PC-3 (cell line): ENCODE results near the gene PTGR2. TPM values are rescaled to one million over a fixed set of nuclear protein-coding genes. Genes with fewer than 3 reads are reported as not detected.

Experiments used
- ATAC-seq: fragments of 200-7000 bp; cut with Tn5 transposase; 2 replicates; pipeline ENCODE4 v1.9.1; 2020; ENCODE audit warnings: mild to moderate bottlenecking, moderate library complexity
- BruUV-seq: library from RNA; stranded (reverse); fragments of 400-500 nt; replicated peaks from 2 replicates; lab custom pipeline; 2021; lab: Mats Ljungman, UMichigan
- CTCF ChIA-PET: fragments of 300-600 bp; sonication (Branson Sonifier 250); formaldehyde crosslinking; loops from one replicate; lab custom pipeline; 2022; ENCODE audit warnings: antibody characterized with exemption; lab: Charles Lee
- POLR2A ChIA-PET: fragments of 300-600 bp; sonication (Branson Sonifier 250); formaldehyde crosslinking; loops from one replicate; lab custom pipeline; 2022; ENCODE audit warnings: antibody characterized with exemption; ENCODE audit not compliant: unreplicated experiment; lab: Charles Lee
- DNase-seq: peaks from one replicate; pipeline ENCODE4 v3.0.0-alpha.2; 2015
- H2AFZ ChIP-seq: fragments of 300-600 bp; sonication (generic); 2 replicates; pipeline ENCODE4 v1.6.0; 2016; ENCODE audit warnings: antibody characterized with exemption, low read length
- H3F3A ChIP-seq: fragments of 300-600 bp; sonication (generic); one replicate; pipeline ENCODE4 v1.6.0; 2017; ENCODE audit warnings: antibody characterized with exemption, low read length, control low read depth, mild to moderate bottlenecking; ENCODE audit not compliant: unreplicated experiment
- H3K27ac ChIP-seq: fragments of 300-600 bp; sonication (generic); 2 replicates; pipeline ENCODE4 v1.5.1; 2016; ENCODE audit warnings: mild to moderate bottlenecking, low read length
- H3K27me3 ChIP-seq: fragments of 300-600 bp; sonication (generic); 2 replicates; pipeline ENCODE4 v1.6.1; 2016; ENCODE audit warnings: low read length, mixed read lengths
- H3K36me3 ChIP-seq: fragments of 300-600 bp; sonication (generic); 2 replicates; pipeline ENCODE4 v1.6.1; 2016; ENCODE audit warnings: low read depth, mixed run types, low read length, mixed read lengths
- H3K4me1 ChIP-seq: fragments of 300-600 bp; sonication (generic); 2 replicates; pipeline ENCODE4 v1.5.1; 2016; ENCODE audit warnings: low read length; ENCODE audit not compliant: insufficient read depth
- H3K4me2 ChIP-seq: fragments of 300-600 bp; sonication (generic); 2 replicates; pipeline ENCODE4 v1.6.0; 2016; ENCODE audit warnings: low read length
- H3K4me3 ChIP-seq: fragments of 300-600 bp; sonication (generic); 2 replicates; pipeline ENCODE4 v1.5.1; 2016; ENCODE audit warnings: mild to moderate bottlenecking, low read length, mixed read lengths
- H3K79me2 ChIP-seq: fragments of 300-600 bp; sonication (generic); 2 replicates; pipeline ENCODE4 v1.6.1; 2017; ENCODE audit warnings: low read length, mixed read lengths
- H3K9ac ChIP-seq: fragments of 300-600 bp; sonication (generic); 2 replicates; pipeline ENCODE4 v1.6.0; 2016; ENCODE audit warnings: mild to moderate bottlenecking, low read length
- H3K9me2 ChIP-seq: fragments of 300-600 bp; sonication (generic); replicated peaks from 2 replicates; pipeline ENCODE4 v1.6.1; 2016; ENCODE audit warnings: mixed run types, low read length, mixed read lengths
- H3K9me3 ChIP-seq: fragments of 300-600 bp; sonication (generic); 2 replicates; pipeline ENCODE4 v1.6.1; 2016; ENCODE audit warnings: low read length, mixed read lengths
- H4K20me1 ChIP-seq: fragments of 300-600 bp; sonication (generic); 2 replicates; pipeline ENCODE4 v1.6.1; 2016; ENCODE audit warnings: low read length, mixed read lengths
- EZH2 ChIP-seq: fragments of 300-600 bp; sonication (generic); IDR thresholded peaks from one replicate; pipeline ENCODE4 v1.6.1; 2017; ENCODE audit warnings: antibody characterized with exemption, mild to moderate bottlenecking, low read length; ENCODE audit not compliant: unreplicated experiment
- EZH2phosphoT487 ChIP-seq: fragments of 300-600 bp; sonication (generic); IDR thresholded peaks from 2 replicates; pipeline ENCODE4 v1.6.1; 2018; ENCODE audit warnings: mild to moderate bottlenecking, antibody characterized with exemption, low read length, borderline replicate concordance
- intact Hi-C: fragments of 100-400 bp; cut with micrococcal nuclease; formaldehyde crosslinking; loops from 2 replicates; pipeline ENCODE4 v1.9.0; 2023
- total RNA-seq: library from RNA; depleted of rRNA; stranded (reverse); fragments of >200 nt; gene quantifications from 2 replicates; pipeline ENCODE4 v1.2.3, GENCODE V29; 2014
- TF ChIP-seq, protein P1 (sequence below): fragments of 300-600 bp; sonication (generic); conservative IDR thresholded peaks from 2 replicates; pipeline ENCODE4 v1.5.1; 2017; ENCODE audit warnings: antibody characterized with exemption, low read depth, mild to moderate bottlenecking, low read length

PTGR2 gene
- total RNA-seq, 1 experiment from 2014 or later, result 6.2 TPM

DNA sequence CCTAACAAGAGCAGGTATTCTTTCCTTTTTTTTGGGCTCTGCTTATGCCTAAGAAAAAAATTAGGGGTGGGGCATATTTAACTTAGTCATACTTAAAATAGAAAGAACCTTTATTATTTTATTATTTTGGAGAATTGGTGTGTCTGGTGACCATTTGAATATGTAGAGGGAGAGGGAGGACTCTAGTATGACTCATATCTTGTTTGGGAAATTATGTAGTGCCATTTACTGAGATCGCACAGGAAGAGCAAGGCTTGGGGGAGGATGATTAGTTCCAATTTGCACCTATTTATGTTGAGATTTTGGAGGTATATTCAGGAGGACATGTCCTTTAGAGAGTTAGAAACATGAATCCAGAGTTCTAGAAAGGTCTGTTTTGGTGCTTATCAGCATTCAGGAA is 44.9 kb downstream of the PTGR2 start:
- Histone ChIP-seq H3K27ac (no peak overlapping the region), H3K9ac (no peak overlapping the region), H3K9me3 (no peaks in the 10 kb centered on the region), H3K4me3 (no peak overlapping the region), H3K4me1 (no peaks in the 10 kb centered on the region), H2AFZ (no peak overlapping the region), H3K36me3 (peaks cover 55% of the 10 kb centered on the region), H3K4me2 (no peak overlapping the region), H3K27me3 (no peaks in the 10 kb centered on the region), H3F3A (no peaks in the 10 kb centered on the region), H3K9me2 (no peaks in the 10 kb centered on the region), H3K79me2 (peaks cover 22% of the 10 kb centered on the region), H4K20me1 (peaks cover 12% of the 10 kb centered on the region; the same call in 1 of the 2 replicates)
- DNase-seq (no peak), ATAC-seq (peak; percentile 29; the same call in 1 of the 2 replicates)
- BruUV-seq, result no TSS peak
- ChIA-PET POLR2A (no interaction called here), CTCF (no interaction called here)
- TF ChIP-seq EZH2, result no peak
- TF ChIP-seq EZH2phosphoT487, result no peak
- TF ChIP-seq, protein P1, sequence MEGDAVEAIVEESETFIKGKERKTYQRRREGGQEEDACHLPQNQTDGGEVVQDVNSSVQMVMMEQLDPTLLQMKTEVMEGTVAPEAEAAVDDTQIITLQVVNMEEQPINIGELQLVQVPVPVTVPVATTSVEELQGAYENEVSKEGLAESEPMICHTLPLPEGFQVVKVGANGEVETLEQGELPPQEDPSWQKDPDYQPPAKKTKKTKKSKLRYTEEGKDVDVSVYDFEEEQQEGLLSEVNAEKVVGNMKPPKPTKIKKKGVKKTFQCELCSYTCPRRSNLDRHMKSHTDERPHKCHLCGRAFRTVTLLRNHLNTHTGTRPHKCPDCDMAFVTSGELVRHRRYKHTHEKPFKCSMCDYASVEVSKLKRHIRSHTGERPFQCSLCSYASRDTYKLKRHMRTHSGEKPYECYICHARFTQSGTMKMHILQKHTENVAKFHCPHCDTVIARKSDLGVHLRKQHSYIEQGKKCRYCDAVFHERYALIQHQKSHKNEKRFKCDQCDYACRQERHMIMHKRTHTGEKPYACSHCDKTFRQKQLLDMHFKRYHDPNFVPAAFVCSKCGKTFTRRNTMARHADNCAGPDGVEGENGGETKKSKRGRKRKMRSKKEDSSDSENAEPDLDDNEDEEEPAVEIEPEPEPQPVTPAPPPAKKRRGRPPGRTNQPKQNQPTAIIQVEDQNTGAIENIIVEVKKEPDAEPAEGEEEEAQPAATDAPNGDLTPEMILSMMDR, result no peak
- intact Hi-C loops, result no loop called here

DNA sequence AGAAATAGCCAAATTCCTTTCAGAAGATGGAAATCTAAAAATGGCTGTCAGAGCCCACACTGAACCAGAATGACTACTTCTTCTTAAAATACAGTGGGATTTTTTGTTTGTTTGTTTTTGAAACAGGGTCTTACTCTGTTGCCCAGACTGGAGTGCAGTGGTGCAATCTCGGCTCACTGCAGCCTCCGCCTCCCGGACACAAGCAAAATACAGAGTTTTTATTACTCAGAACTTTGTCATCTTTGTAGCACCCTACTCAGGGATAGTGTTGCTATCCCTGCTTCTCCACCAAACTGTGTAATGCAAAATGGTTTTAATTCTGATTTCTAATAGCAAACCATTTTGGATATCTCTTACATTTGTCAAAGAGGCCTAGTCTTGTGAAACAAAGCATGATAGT is 51.4 kb downstream of the PTGR2 start:
- Histone ChIP-seq H4K20me1 (no peaks in the 10 kb centered on the region), H3K4me2 (no peak overlapping the region), H3F3A (no peaks in the 10 kb centered on the region), H3K36me3 (peaks cover 46% of the 10 kb centered on the region), H3K9me2 (no peaks in the 10 kb centered on the region), H3K79me2 (no peaks in the 10 kb centered on the region), H3K4me3 (no peak overlapping the region), H3K27ac (no peak overlapping the region), H3K9me3 (no peaks in the 10 kb centered on the region), H2AFZ (no peak overlapping the region), H3K4me1 (no peaks in the 10 kb centered on the region), H3K27me3 (no peaks in the 10 kb centered on the region), H3K9ac (no peak overlapping the region)
- ATAC-seq (no peak), DNase-seq (no peak)
- POLR2A ChIA-PET, result no interaction called here
- no peak for TF ChIP-seq EZH2
- TF ChIP-seq, protein P1, result no peak
- TF ChIP-seq EZH2phosphoT487, result no peak
- CTCF ChIA-PET, result no interaction called here
- intact Hi-C loops, result no loop called here
- no TSS peak for BruUV-seq

DNA sequence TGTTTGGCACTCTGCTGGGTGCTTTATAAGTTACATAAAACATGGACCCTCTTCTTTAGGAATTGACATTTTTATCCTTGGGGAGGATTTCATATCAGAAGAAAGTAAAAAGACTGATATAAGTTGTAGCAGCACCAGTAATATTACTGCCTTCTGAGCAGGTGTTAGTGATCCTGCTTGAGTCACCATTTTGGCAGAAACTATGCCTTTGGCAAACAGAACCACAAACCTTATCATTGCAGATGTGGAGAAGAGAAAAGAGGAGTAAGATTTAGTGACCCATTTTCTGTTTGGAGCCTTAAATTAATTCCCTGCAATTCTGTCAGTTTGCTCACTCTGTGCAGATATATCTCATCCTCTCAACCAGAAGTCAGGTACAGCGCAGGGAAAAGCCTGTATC is 58.0 kb downstream of the PTGR2 start:
- Histone ChIP-seq H3K9me3 (no peaks in the 10 kb centered on the region), H3K27ac (no peak overlapping the region), H4K20me1 (no peaks in the 10 kb centered on the region), H3K4me2 (no peak overlapping the region), H3K9ac (no peak overlapping the region), H3K4me3 (no peak overlapping the region), H3F3A (no peaks in the 10 kb centered on the region), H2AFZ (no peak overlapping the region), H3K9me2 (no peaks in the 10 kb centered on the region), H3K4me1 (no peaks in the 10 kb centered on the region), H3K36me3 (peaks cover 72% of the 10 kb centered on the region), H3K27me3 (no peaks in the 10 kb centered on the region), H3K79me2 (0 out of 2 replicates have a peak, but pooled peaks cover 6% of the 10 kb centered on the region)
- no peak for DNase-seq
- ChIA-PET POLR2A (no interaction called here), CTCF (no interaction called here)
- TSS peak; percentile 9 for BruUV-seq
- ATAC-seq, result no peak
- intact Hi-C loops, result no loop called here
- TF ChIP-seq EZH2phosphoT487, result no peak
- TF ChIP-seq, protein P1, result no peak
- TF ChIP-seq EZH2, result no peak
